ENCODE measurements around the gene C19orf85.

- no peak for TF ChIP-seq BCL3 (IDR thresholded peaks at IDR 0.05; ENCODE audit: borderline replicate concordance, insufficient read depth, low read depth, low read length, poor library complexity, severe bottlenecking)
- TF ChIP-seq YY1 (IDR thresholded peaks at IDR 0.05; ENCODE audit: low read depth, low read length), result no peak
- no peak for TF ChIP-seq CBX3 (IDR thresholded peaks at IDR 0.05; ENCODE audit: borderline replicate concordance, low read depth)
- TF ChIP-seq SUZ12 (IDR thresholded peaks at IDR 0.05; ENCODE audit: unreplicated experiment), result no peak
Measured at GRCh38 chr19:55433292-55433691, 31.3 kb downstream of the C19orf85 start.

Data from GM12878 (cell line).